ENCODE data around the gene NINL.
"Not testable (repeated sequence)": the region's sequence is repeated elsewhere in the genome, so short reads cannot be mapped to it uniquely, and the experiment has no call there.

NINL gene

GRCh38 chr20:25481235-25481917 lies 104.0 kb downstream of the NINL start:
- DNase-seq = no peak

GRCh38 chr20:25480797-25481196 lies 104.5 kb downstream of the NINL start:
- no peak for DNase-seq

- DNase-seq = no peak
Measured at GRCh38 chr20:25480156-25480555, 105.2 kb downstream of the NINL start.

- no peak for DNase-seq
Measured at GRCh38 chr20:25479638-25480037, 105.7 kb downstream of the NINL start.

- no peak for DNase-seq
Measured at GRCh38 chr20:25478889-25479568, 106.3 kb downstream of the NINL start.

GRCh38 chr20:25477014-25477882 lies 108.1 kb downstream of the NINL start:
- DNase-seq = no peak

- DNase-seq = no peak
Measured at GRCh38 chr20:25476106-25477013, 109.0 kb downstream of the NINL start.

GRCh38 chr20:25473297-25473696 lies 112.0 kb downstream of the NINL start:
- DNase-seq = not testable (repeated sequence)

GRCh38 chr20:25471020-25471419 lies 114.3 kb downstream of the NINL start:
- DNase-seq = no peak

GRCh38 chr20:25470045-25470444 lies 115.3 kb downstream of the NINL start:
- no peak for DNase-seq

- DNase-seq = no peak
Measured at GRCh38 chr20:25469558-25469957, 115.8 kb downstream of the NINL start.

GRCh38 chr20:25468126-25469075 lies 116.9 kb downstream of the NINL start:
- DNase-seq = no peak

- no peak for DNase-seq
Measured at GRCh38 chr20:25467441-25467840, 117.9 kb downstream of the NINL start.

- no peak for DNase-seq
Measured at GRCh38 chr20:25466846-25467245, 118.5 kb downstream of the NINL start.

GRCh38 chr20:25465243-25466135 lies 119.8 kb downstream of the NINL start:
- DNase-seq = no peak

- no peak for DNase-seq
Measured at GRCh38 chr20:25464501-25465242, 120.7 kb downstream of the NINL start.

- DNase-seq = no peak
Measured at GRCh38 chr20:25461786-25462545, 123.4 kb downstream of the NINL start.

- no peak for DNase-seq
Measured at GRCh38 chr20:25461281-25461650, 124.1 kb downstream of the NINL start.
